CD4-positive, alpha-beta memory T cell (primary cell): ENCODE results near the gene TJP3. TPM values are rescaled to one million over a fixed set of nuclear protein-coding genes. Genes with fewer than 3 reads are reported as not detected.

ENCODE experiments used
- CTCF ChIA-PET: fragments of 350-600 bp; sonication (Branson Sonifier 250); formaldehyde crosslinking; loops from one replicate; lab custom pipeline; 2021; ENCODE audit warnings: inconsistent platforms; ENCODE audit not compliant: partially characterized antibody; lab: Charles Lee
- POLR2A ChIA-PET: fragments of 350-600 bp; sonication (Branson Sonifier 250); formaldehyde crosslinking; loops from one replicate; lab custom pipeline; 2021; ENCODE audit not compliant: partially characterized antibody; lab: Charles Lee
- DNase-seq, 5 donors: peaks; one replicate each; pipeline versions ENCODE4 v3.0.0 to v3.0.0-alpha.2; 2020 to 2022; ENCODE audit warnings: mixed read lengths in 1 of 5
- H3K27ac ChIP-seq: one replicate; pipeline ENCODE4 v1.7.0; 2013; ENCODE audit warnings: low read depth, low read length
- H3K27me3 ChIP-seq: 2 replicates; pipeline ENCODE4 v1.7.0; 2013; ENCODE audit warnings: mild to moderate bottlenecking, low read length, moderate library complexity; ENCODE audit not compliant: insufficient read depth
- H3K36me3 ChIP-seq: 2 replicates; pipeline ENCODE4 v1.7.0; 2013; ENCODE audit warnings: mild to moderate bottlenecking, low read length, moderate library complexity; ENCODE audit not compliant: insufficient read depth
- H3K4me1 ChIP-seq: 2 replicates; pipeline ENCODE4 v1.7.0; 2013; ENCODE audit warnings: mild to moderate bottlenecking, low read length, moderate library complexity; ENCODE audit not compliant: insufficient read depth
- H3K4me3 ChIP-seq, 2 donors: one replicate each; pipeline ENCODE4 v1.7.0; 2013; ENCODE audit warnings: low read length in 2 of 2, mild to moderate bottlenecking in 1 of 2
- H3K9me3 ChIP-seq, 2 donors: one replicate each; pipeline ENCODE4 v1.7.0; 2013; ENCODE audit warnings: low read length in 2 of 2, control low read depth in 1 of 2; ENCODE audit not compliant: control insufficient read depth in 1 of 2
- H3K27ac Mint-ChIP-seq, 7 donors: one replicate each; pipeline ENCODE4 v1.8.0; 2020 to 2021; ENCODE audit warnings: mixed read lengths in 7 of 7, mild to moderate bottlenecking in 6 of 7, inconsistent platforms in 3 of 7, moderate library complexity in 3 of 7
- H3K27me3 Mint-ChIP-seq, 2 donors: one replicate each; pipeline ENCODE4 v1.8.0; 2020 to 2021; ENCODE audit warnings: mixed read lengths in 2 of 2
- H3K36me3 Mint-ChIP-seq, 2 donors: one replicate each; pipeline ENCODE4 v1.8.0; 2020 to 2021; ENCODE audit warnings: mixed read lengths in 2 of 2, inconsistent platforms in 1 of 2, mild to moderate bottlenecking in 1 of 2
- H3K4me1 Mint-ChIP-seq, 4 donors: one replicate each; pipeline ENCODE4 v1.8.0; 2020 to 2021; ENCODE audit warnings: mixed read lengths in 4 of 4, mild to moderate bottlenecking in 1 of 4
- H3K4me3 Mint-ChIP-seq, 8 donors: one replicate each; pipeline ENCODE4 v1.8.0; 2020 to 2021; ENCODE audit warnings: mixed read lengths in 8 of 8, mild to moderate bottlenecking in 7 of 8, moderate library complexity in 6 of 8, inconsistent platforms in 3 of 8
- H3K9me3 Mint-ChIP-seq, 8 donors: one replicate each; pipeline ENCODE4 v1.8.0; 2020 to 2021; ENCODE audit warnings: mixed read lengths in 8 of 8, mild to moderate bottlenecking in 5 of 8, inconsistent platforms in 3 of 8, moderate library complexity in 1 of 8
- intact Hi-C: fragments of 100-400 bp; cut with micrococcal nuclease; formaldehyde crosslinking; loops from one replicate; pipeline ENCODE4 v1.15.1; 2023
- polyA plus RNA-seq, 2 donors: library from polyadenylated mRNA; unstranded; fragments of 300-500 nt; fragmentation: Illumina TruSeq; gene quantifications; one replicate each; pipeline ENCODE4 v1.2.3, GENCODE V29; 2021
- total RNA-seq, 2 experiments: library from RNA; stranded (reverse); gene quantifications; one replicate each; pipeline ENCODE4 v1.2.3, GENCODE V29; 2021

TJP3 gene
- total and polyA plus RNA-seq, 4 experiments from 2014 or later: 17.6 to 23.4 (median 20.6) TPM

DNA sequence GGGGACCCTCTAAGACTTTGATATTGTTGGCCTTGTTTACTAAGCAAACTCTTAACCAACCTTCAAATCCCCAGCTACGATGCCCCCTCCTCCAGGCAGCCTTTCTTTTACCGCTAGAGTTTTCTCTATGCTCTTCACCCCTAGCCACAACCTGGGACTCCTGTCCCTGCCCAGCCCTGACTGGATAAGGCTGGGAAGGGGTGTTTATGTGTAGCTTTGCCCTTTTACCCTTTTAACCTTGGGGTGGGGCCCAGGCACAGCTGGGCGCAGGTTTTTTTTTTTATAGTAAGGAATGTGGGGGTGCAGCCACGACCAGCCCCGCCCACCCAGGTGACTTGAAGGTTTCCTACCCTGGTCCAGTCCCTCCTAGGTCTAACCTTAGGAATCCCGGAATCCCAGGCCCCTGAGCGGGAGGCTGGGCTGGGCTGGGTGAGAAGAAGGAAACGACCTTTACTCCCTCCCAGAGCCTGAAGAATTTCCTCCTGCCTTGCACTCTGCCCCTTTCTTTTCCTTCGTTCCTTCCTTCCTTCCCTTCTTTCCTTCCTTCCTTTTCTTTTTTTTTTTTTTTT is 12.2 kb downstream of the TJP3 start:
- Mint-ChIP-seq H3K27me3 (peaks cover 0 to 3% of the 10 kb centered on the region in 2 donors), H3K4me3 (peak overlapping the region in 4 of 8 donors; percentile 15 to 88 (median 29))
- CTCF ChIA-PET: interaction anchor here (0.8 to 2.3 kb wide), 4 partner anchors 13 to 101 kb away, joined by 3 to 6 read pairs (median 4); no protein-coding TSS in a partner anchor

DNA sequence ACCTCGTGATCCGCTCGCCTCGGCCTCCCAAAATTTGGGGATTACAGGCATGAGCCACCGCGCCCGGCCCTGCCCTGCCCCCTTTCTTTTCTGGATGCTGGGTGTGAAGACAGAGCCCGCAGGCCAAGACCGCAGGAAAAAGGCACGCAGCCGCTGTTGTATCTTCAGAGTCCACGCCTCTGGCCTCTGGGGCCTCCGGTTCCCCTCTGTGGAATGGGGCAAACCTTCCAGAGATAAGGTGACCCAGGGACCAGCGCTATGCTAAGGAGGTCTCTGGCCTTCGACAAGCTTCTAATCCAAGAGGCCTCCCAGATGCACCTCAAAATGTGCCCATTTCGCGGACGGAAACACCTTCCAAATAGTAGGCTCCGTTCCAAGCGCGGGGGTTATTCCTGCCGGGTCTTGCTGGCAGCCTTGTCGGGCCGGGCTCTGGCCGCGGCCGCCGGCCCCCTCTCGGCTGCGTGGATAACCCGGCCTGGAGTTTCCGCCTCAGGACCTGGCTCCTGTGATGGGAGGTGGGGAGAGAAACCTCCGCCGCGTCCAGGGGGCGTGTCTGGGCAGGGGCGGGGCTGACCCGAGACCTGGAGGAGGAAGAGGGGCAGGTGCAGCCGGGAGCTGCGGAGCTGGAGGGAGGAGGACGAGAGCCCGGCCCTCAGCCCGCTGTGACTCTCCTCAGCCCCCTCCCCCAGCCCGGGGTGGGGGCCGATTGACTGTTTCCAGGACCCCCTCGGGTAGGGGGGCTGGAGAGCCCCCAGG is 13.1 kb downstream of the TJP3 start:
- Histone ChIP-seq H3K4me1 (peaks cover 22% of the 10 kb centered on the region), H3K27me3 (peaks cover 6% of the 10 kb centered on the region), H3K9me3 (no peaks in the 10 kb centered on the region), H3K36me3 (no peaks in the 10 kb centered on the region), H3K27ac (peak overlapping the region; percentile 9), H3K4me3 (peak overlapping the region; percentile 40 to 57)
- intact Hi-C loops: loop anchor here (1.0 to 5.0 kb wide), 2 partner anchors 41 to 101 kb away; partner anchors contain the start of gene MRPL54
- Mint-ChIP-seq H3K36me3 (no peaks in the 10 kb centered on the region), H3K27me3 (peaks cover 0 to 3% of the 10 kb centered on the region in 2 donors), H3K4me1 (peaks cover 4 to 24% (median 15%) of the 10 kb centered on the region in 4 donors), H3K27ac (peak overlapping the region in 2 of 7 donors; percentile 15 to 75), H3K9me3 (no peaks in the 10 kb centered on the region), H3K4me3 (peak overlapping the region; percentile 80 to 88 (median 85))
- DNase-seq: peak; percentile 88 to 91 (median 89)
- ChIA-PET POLR2A (interaction anchor here (0.5 to 2.7 kb wide), 9 partner anchors 18 to 1261 kb away, joined by 3 to 36 read pairs (median 3); partner anchors contain the start of genes APBA3, EEF2 and MRPL54), CTCF (interaction anchor here (1.5 to 1.8 kb wide), 2 partner anchors 31 to 42 kb away, joined by 4 to 5 read pairs; no protein-coding TSS in a partner anchor)

More for the DNA sequence above, 12.2 kb downstream of the TJP3 start:
- no peak for DNase-seq
- Histone ChIP-seq H3K4me1 (peaks cover 22% of the 10 kb centered on the region), H3K27me3 (peaks cover 6% of the 10 kb centered on the region), H3K4me3 (no peak overlapping the region), H3K9me3 (no peaks in the 10 kb centered on the region), H3K36me3 (no peaks in the 10 kb centered on the region), H3K27ac (no peak overlapping the region)
- Mint-ChIP-seq H3K27ac (peak overlapping the region in 2 of 7 donors; percentile 6 to 11), H3K9me3 (no peaks in the 10 kb centered on the region), H3K4me1 (peaks cover 4 to 24% (median 15%) of the 10 kb centered on the region in 4 donors), H3K36me3 (no peaks in the 10 kb centered on the region)
- POLR2A ChIA-PET: interaction anchor here (0.8 to 2.7 kb wide), 5 partner anchors 20 to 265 kb away, joined by 3 to 36 read pairs (median 3); partner anchors contain the start of genes APBA3, EEF2, MFSD12 and MRPL54
- intact Hi-C loops: loop anchor here (5.0 kb wide), 1 partner anchor 102 kb away; no protein-coding TSS in a partner anchor

DNA sequence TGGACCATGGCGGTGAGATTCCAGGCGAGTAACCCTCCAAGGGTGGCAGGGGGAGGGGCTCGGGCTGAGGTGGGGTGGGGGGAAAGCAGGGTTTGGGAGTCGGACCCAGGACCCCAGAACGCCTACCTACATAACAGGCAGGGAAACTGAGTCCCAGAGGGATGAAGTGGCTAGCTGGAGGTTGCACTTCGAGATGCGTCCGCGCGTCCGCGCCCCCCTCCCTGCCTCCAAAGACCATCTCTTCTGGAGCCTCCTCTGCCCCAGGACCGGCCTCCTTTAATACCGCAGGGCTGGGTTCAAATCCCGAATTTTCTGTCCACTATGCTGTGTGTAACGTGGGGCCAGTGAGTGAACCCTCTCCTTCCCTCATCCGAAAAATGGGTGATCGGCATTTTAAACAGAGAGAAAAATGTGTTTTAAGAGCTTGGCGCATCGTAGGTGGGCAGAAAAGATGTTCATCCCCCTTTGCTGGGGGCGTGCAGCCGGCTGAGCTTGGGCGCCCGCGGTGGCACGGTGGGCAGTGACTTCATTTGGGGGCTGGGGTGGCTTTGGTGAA is 13.8 kb downstream of the TJP3 start:
- H3K27me3 Mint-ChIP-seq: peaks cover 0 to 3% of the 10 kb centered on the region in 2 donors
- intact Hi-C loops: loop anchor here (1.0 to 5.0 kb wide), 2 partner anchors 40 to 100 kb away; partner anchors contain the start of gene MRPL54
- Histone ChIP-seq H3K36me3 (no peaks in the 10 kb centered on the region), H3K4me1 (peaks cover 22% of the 10 kb centered on the region), H3K9me3 (no peaks in the 10 kb centered on the region), H3K4me3 (peak overlapping the region in 1 of 2 donors; percentile 40), H3K27me3 (peaks cover 6% of the 10 kb centered on the region), H3K27ac (peak overlapping the region; percentile 9)
- ChIA-PET CTCF (interaction anchor here (1.8 kb wide), 1 partner anchor 41 kb away, joined by 4 read pairs; no protein-coding TSS in a partner anchor), POLR2A (interaction anchor here (0.5 to 2.7 kb wide), 6 partner anchors 17 to 1261 kb away, joined by 3 to 36 read pairs (median 4); partner anchors contain the start of genes APBA3 and MRPL54)
- no peak for DNase-seq
- H3K36me3 Mint-ChIP-seq: no peaks in the 10 kb centered on the region
- H3K4me1 Mint-ChIP-seq: peaks cover 4 to 24% (median 15%) of the 10 kb centered on the region in 4 donors
- no peaks in the 10 kb centered on the region for H3K9me3 Mint-ChIP-seq
- H3K27ac Mint-ChIP-seq: peak overlapping the region in 5 of 7 donors; percentile 15 to 86 (median 83)
- H3K4me3 Mint-ChIP-seq: peak overlapping the region; percentile 79 to 88 (median 85)

DNA sequence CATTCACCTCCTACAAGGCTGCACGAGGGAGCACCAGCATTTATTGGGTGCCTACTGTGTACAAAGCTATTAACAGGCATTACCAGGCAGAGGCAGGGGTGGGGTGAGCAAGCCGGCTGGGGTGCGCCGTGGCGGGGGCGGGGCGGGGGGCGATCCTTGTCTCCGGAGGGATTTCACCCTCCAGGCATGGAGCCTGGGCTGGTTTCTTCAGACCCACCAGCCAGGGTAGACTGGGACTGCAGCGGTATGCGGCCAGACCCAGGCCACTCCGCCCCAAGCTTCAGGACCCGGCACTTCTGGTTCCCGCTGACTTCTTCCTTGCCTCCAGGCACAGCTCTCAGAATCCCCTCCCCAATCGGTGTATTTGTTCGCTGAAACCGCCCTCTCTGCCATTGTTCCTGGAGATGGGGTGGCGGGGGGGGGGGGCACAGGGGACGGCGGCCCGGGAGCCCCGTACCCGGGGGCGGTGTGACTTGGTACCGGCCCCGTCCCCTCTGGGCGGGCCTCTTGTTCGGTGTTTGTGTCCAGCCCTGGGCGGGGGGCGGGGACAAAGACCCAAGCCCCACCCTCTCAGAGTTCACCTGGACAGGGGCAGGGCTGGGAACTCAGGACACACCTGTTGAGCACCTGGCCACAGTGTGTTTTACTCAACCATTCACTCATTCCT is 14.4 kb downstream of the TJP3 start:
- Mint-ChIP-seq H3K9me3 (no peaks in the 10 kb centered on the region), H3K27ac (peak overlapping the region in 4 of 7 donors; percentile 26 to 86 (median 84)), H3K36me3 (no peaks in the 10 kb centered on the region), H3K4me1 (peaks cover 4 to 24% (median 15%) of the 10 kb centered on the region in 4 donors), H3K27me3 (peaks cover 0 to 3% of the 10 kb centered on the region in 2 donors), H3K4me3 (peak overlapping the region; percentile 79 to 88 (median 85))
- H3K27me3 ChIP-seq: peaks cover 6% of the 10 kb centered on the region
- no peaks in the 10 kb centered on the region for H3K9me3 ChIP-seq
- peaks cover 22% of the 10 kb centered on the region for H3K4me1 ChIP-seq
- H3K4me3 ChIP-seq: peak overlapping the region in 1 of 2 donors; percentile 40
- CTCF ChIA-PET: interaction anchor here (1.8 kb wide), 1 partner anchor 41 kb away, joined by 4 read pairs; no protein-coding TSS in a partner anchor
- no peaks in the 10 kb centered on the region for H3K36me3 ChIP-seq
- intact Hi-C loops: loop anchor here (5.0 kb wide), 1 partner anchor 100 kb away; no protein-coding TSS in a partner anchor
- DNase-seq: no peak
- POLR2A ChIA-PET: interaction anchor here (1.1 to 2.7 kb wide), 5 partner anchors 17 to 75 kb away, joined by 3 to 36 read pairs (median 5); partner anchors contain the start of genes APBA3 and MRPL54
- H3K27ac ChIP-seq: no peak overlapping the region

DNA sequence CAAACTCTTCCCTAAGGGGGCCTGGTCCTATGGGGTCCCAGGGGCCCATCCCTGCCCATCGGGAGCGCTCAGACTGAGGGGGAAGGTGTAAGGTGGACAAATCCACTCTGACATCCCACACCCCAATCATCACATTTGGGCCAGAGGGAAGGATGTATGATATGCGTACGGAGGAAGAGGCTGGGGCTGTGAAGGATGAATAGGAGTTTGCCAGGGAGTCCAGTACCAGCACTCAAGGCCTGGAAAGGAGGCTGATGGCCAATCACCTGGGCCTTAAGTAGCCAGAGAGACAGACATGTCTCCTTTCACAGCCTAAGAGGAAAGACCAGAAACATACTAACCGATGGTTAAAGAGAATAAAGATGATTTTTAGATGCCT is 14.9 kb downstream of the TJP3 start:
- H3K27ac ChIP-seq: no peak overlapping the region
- POLR2A ChIA-PET: interaction anchor here (1.1 to 2.7 kb wide), 2 partner anchors 39 kb away, joined by 4 to 36 read pairs; partner anchors contain the start of genes APBA3 and MRPL54
- Mint-ChIP-seq H3K9me3 (no peaks in the 10 kb centered on the region), H3K4me1 (peaks cover 4 to 24% (median 15%) of the 10 kb centered on the region in 4 donors), H3K27me3 (peaks cover 0 to 3% of the 10 kb centered on the region in 2 donors), H3K36me3 (no peaks in the 10 kb centered on the region), H3K27ac (peak overlapping the region in 1 of 7 donors; percentile 36), H3K4me3 (peak overlapping the region in 6 of 8 donors; percentile 36 to 69 (median 54))
- H3K36me3 ChIP-seq: no peaks in the 10 kb centered on the region
- peaks cover 22% of the 10 kb centered on the region for H3K4me1 ChIP-seq
- intact Hi-C loops: loop anchor here (5.0 kb wide), 1 partner anchor 99 kb away; no protein-coding TSS in a partner anchor
- CTCF ChIA-PET: no interaction called here
- no peak for DNase-seq
- no peaks in the 10 kb centered on the region for H3K9me3 ChIP-seq
- no peak overlapping the region for H3K4me3 ChIP-seq
- H3K27me3 ChIP-seq: peaks cover 6% of the 10 kb centered on the region

DNA sequence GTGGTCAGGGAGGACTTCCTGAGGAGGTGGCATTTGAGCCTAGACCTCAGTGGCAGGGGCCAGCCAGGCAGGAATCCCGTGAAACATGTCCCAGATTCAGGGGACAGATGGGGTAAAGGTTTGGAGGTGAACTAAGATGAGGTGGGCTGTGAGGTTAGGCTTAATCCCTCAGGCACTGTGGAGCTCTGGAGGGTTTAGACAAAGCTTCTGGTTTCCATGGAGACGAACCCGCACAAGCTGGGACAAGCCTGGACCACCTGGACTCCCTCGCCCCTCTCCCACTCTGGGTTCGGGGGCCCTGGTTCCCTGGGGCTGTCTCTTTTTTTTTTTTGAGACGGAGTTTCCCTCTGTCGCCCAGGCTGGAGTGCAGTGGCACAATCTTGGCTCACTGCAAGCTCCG is 15.7 kb downstream of the TJP3 start:
- intact Hi-C loops: loop anchor here (5.0 kb wide), 1 partner anchor 98 kb away; no protein-coding TSS in a partner anchor
- Histone ChIP-seq H3K4me1 (peaks cover 22% of the 10 kb centered on the region), H3K27me3 (peaks cover 6% of the 10 kb centered on the region), H3K27ac (no peak overlapping the region), H3K4me3 (no peak overlapping the region), H3K9me3 (no peaks in the 10 kb centered on the region), H3K36me3 (no peaks in the 10 kb centered on the region)
- no peaks in the 10 kb centered on the region for H3K9me3 Mint-ChIP-seq
- H3K4me1 Mint-ChIP-seq: peaks cover 4 to 24% (median 15%) of the 10 kb centered on the region in 4 donors
- CTCF ChIA-PET: interaction anchor here (1.2 to 1.5 kb wide), 2 partner anchors 31 to 98 kb away, joined by 3 read pairs; no protein-coding TSS in a partner anchor
- no peaks in the 10 kb centered on the region for H3K36me3 Mint-ChIP-seq
- POLR2A ChIA-PET: interaction anchor here (1.1 kb wide), 1 partner anchor 39 kb away, joined by 4 read pairs; the partner anchor contains the start of gene MRPL54
- DNase-seq: no peak
- peaks cover 0 to 3% of the 10 kb centered on the region in 2 donors for H3K27me3 Mint-ChIP-seq
- H3K27ac Mint-ChIP-seq: no peak overlapping the region
- H3K4me3 Mint-ChIP-seq: no peak overlapping the region
